Measurements from ENCODE around the gene ZNF408.

ZNF408 gene

DNA sequence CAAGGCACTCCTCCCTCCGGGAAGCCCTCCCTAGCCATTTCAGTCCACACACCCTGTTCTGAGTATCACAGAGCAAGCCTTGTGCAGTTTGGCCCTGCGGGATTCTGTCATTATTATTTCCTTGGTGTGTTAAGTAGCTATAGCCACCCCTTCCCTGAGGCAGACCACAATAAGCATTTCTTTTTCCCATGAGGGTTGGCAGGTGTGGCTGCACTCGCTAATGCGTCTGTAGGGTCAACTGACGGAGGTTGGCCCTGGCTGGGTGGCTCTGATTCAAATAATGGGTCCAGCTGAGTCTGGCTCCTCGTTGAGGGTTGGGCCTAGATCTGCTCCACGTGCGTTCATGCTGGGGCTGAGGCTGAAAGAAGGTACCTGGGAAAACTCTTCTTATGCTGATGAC is 23.3 kb downstream of the ZNF408 start:
- Histone ChIP-seq H2AFZ (ENCODE audit: low read length) (peak overlapping the region; percentile 86), H3K9me3 (replicated peaks in 1 of 2; ENCODE audit: control insufficient read depth in 2 of 2, insufficient read depth in 1 of 2, low read depth in 1 of 2, low read length in 2 of 2) (peaks cover 0 to 4% of the 10 kb centered on the region in 2 donors), H2AK5ac (ENCODE audit: low read depth, low read length) (no peak overlapping the region), H2BK5ac (ENCODE audit: low read length) (no peak overlapping the region), H2BK15ac (ENCODE audit: low read length) (no peak overlapping the region), H3K27ac (replicated peaks; ENCODE audit: low read length) (no peak overlapping the region), H3K9ac (ENCODE audit: low read depth, low read length, poor library complexity) (no peak overlapping the region), H2BK12ac (ENCODE audit: low read length) (no peak overlapping the region), H3K14ac (ENCODE audit: low read length) (no peak overlapping the region), H3K36me3 (replicated peaks in 1 of 2; ENCODE audit: control insufficient read depth in 2 of 2, insufficient read depth in 2 of 2, low read length in 2 of 2) (no peaks in the 10 kb centered on the region), H3K4me2 (ENCODE audit: insufficient read depth, low read length, poor library complexity, severe bottlenecking) (no peak overlapping the region), H3K4ac (ENCODE audit: low read length) (no peak overlapping the region), H3K23ac (ENCODE audit: low read depth, low read length, poor library complexity) (no peak overlapping the region), H2BK120ac (ENCODE audit: low read depth, low read length) (no peak overlapping the region), H3K27me3 (ENCODE audit: control insufficient read depth in 3 of 3, insufficient read depth in 3 of 3, low read depth in 1 of 3, low read length in 3 of 3) (no peaks in the 10 kb centered on the region), H4K8ac (ENCODE audit: low read depth, low read length) (no peak overlapping the region), H3K4me3 (ENCODE audit: low read length in 2 of 2) (peak overlapping the region in 1 of 2 donors; percentile 11), H3K79me1 (ENCODE audit: low read depth, low read length) (no peaks in the 10 kb centered on the region), H3K4me1 (ENCODE audit: control insufficient read depth in 2 of 2, insufficient read depth in 1 of 2, low read depth in 1 of 2, low read length in 2 of 2) (peaks cover 4 to 7% of the 10 kb centered on the region in 2 donors), H3K18ac (ENCODE audit: low read length) (no peak overlapping the region), H4K91ac (ENCODE audit: low read depth, low read length, poor library complexity) (no peak overlapping the region)
- no peak for DNase-seq (ENCODE audit: low spot score)
- no CpG with 5 or more reads among the region's 8 CpGs for WGBS, 2 donors (ENCODE audit: extremely low coverage in 2 of 2, insufficient read length in 2 of 2, insufficient replicate concordance in 1 of 2)

DNA sequence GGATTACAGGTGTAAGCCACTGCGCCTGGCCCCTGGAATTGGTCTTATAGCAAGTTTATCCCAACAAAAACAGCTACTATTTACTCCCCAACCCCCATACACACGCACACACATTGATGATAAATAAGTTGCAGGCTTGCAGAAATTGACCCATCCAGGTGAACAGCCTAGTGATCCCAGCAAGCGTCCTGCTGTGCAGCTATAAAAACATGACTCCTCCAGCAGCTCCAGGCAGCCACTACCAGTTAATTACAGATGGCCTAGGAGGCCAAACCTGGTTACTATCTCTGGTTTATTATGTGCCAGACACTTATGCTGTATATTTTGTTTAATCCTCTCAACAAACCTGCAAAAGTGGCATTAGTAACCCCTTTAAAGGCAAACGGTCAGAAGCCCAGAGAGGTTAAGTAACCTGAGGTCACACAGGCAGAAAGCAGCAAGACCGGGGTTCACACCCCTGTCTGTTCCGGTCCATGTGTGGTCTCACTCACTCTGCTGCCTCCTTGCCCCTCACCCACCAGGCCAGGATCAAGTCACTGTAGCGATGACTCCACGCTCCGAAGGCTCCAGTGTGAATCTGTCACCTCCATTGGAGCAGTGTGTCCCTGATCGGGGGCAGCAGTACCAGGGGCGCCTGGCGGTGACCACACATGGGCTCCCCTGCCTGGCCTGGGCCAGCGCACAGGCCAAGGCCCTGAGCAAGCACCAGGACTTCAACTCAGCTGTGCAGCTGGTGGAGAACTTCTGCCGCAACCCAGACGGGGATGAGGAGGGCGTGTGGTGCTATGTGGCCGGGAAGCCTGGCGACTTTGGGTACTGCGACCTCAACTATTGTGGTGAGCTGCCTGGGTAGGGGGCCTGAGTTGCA is 24.7 kb downstream of the ZNF408 start:
- Histone ChIP-seq H3K79me1 (ENCODE audit: low read depth, low read length) (no peaks in the 10 kb centered on the region), H2AFZ (ENCODE audit: low read length) (no peak overlapping the region), H3K4ac (ENCODE audit: low read length) (no peak overlapping the region), H2BK15ac (ENCODE audit: low read length) (peak overlapping the region; percentile 37), H3K4me2 (ENCODE audit: insufficient read depth, low read length, poor library complexity, severe bottlenecking) (no peak overlapping the region), H2BK12ac (ENCODE audit: low read length) (no peak overlapping the region), H3K9me3 (replicated peaks in 1 of 2; ENCODE audit: control insufficient read depth in 2 of 2, insufficient read depth in 1 of 2, low read depth in 1 of 2, low read length in 2 of 2) (peaks cover 0 to 4% of the 10 kb centered on the region in 2 donors), H3K14ac (ENCODE audit: low read length) (peak overlapping the region; percentile 38), H3K27ac (replicated peaks; ENCODE audit: low read length) (no peak overlapping the region), H3K27me3 (ENCODE audit: control insufficient read depth in 3 of 3, insufficient read depth in 3 of 3, low read depth in 1 of 3, low read length in 3 of 3) (no peaks in the 10 kb centered on the region), H2BK120ac (ENCODE audit: low read depth, low read length) (no peak overlapping the region), H3K36me3 (replicated peaks in 1 of 2; ENCODE audit: control insufficient read depth in 2 of 2, insufficient read depth in 2 of 2, low read length in 2 of 2) (no peaks in the 10 kb centered on the region), H2BK5ac (ENCODE audit: low read length) (no peak overlapping the region), H3K4me3 (ENCODE audit: low read length in 2 of 2) (no peak overlapping the region), H3K23ac (ENCODE audit: low read depth, low read length, poor library complexity) (peak overlapping the region; percentile 43), H2AK5ac (ENCODE audit: low read depth, low read length) (peak overlapping the region; percentile 56), H3K4me1 (ENCODE audit: control insufficient read depth in 2 of 2, insufficient read depth in 1 of 2, low read depth in 1 of 2, low read length in 2 of 2) (peaks cover 2 to 4% of the 10 kb centered on the region in 2 donors), H3K18ac (ENCODE audit: low read length) (peak overlapping the region; percentile 48), H3K9ac (ENCODE audit: low read depth, low read length, poor library complexity) (peak overlapping the region; percentile 55), H4K91ac (ENCODE audit: low read depth, low read length, poor library complexity) (no peak overlapping the region), H4K8ac (ENCODE audit: low read depth, low read length) (no peak overlapping the region)
- DNase-seq (ENCODE audit: low spot score) = no peak
- no CpG with 5 or more reads among the region's 19 CpGs for WGBS, 2 donors (ENCODE audit: extremely low coverage in 2 of 2, insufficient read length in 2 of 2, insufficient replicate concordance in 1 of 2)

DNA sequence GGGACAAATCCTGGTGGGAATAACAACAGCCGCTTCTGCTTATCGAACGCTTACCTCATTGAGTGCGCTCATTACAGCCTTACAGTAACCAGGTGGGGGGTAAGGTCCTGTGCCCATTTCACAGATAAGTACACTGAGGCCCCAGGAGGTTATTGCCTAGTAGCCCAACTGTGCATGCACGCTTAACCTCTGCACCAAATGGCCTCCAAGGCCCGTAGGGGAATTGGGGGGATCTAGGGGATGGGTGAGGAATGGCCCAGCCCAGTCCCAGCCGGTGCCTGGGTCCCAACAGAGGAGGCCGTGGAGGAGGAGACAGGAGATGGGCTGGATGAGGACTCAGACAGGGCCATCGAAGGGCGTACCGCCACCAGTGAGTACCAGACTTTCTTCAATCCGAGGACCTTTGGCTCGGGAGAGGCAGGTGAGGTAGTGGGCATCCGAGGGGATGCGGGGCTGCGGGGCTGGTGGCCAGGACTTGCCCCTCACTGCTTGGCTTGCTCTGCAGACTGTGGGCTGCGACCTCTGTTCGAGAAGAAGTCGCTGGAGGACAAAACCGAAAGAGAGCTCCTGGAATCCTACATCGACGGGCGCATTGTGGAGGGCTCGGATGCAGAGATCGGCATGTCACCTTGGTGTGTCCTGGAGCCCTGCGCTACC is 25.5 kb downstream of the ZNF408 start:
- no peaks in the 10 kb centered on the region for H3K27me3 ChIP-seq (ENCODE audit: control insufficient read depth in 3 of 3, insufficient read depth in 3 of 3, low read depth in 1 of 3, low read length in 3 of 3)
- H3K4me1 ChIP-seq (ENCODE audit: control insufficient read depth in 2 of 2, insufficient read depth in 1 of 2, low read depth in 1 of 2, low read length in 2 of 2) = peaks cover 2 to 4% of the 10 kb centered on the region in 2 donors
- peak overlapping the region; percentile 44 for H3K9ac ChIP-seq (ENCODE audit: low read depth, low read length, poor library complexity)
- no peak overlapping the region for H3K23ac ChIP-seq (ENCODE audit: low read depth, low read length, poor library complexity)
- no peak overlapping the region for H2BK5ac ChIP-seq (ENCODE audit: low read length)
- peak overlapping the region; percentile 26 for H2BK15ac ChIP-seq (ENCODE audit: low read length)
- no peak overlapping the region for H3K4me3 ChIP-seq (ENCODE audit: low read length in 2 of 2)
- no peak overlapping the region for H3K18ac ChIP-seq (ENCODE audit: low read length)
- H3K27ac ChIP-seq (replicated peaks; ENCODE audit: low read length) = no peak overlapping the region
- H4K91ac ChIP-seq (ENCODE audit: low read depth, low read length, poor library complexity) = no peak overlapping the region
- DNase-seq (ENCODE audit: low spot score) = no peak
- H3K36me3 ChIP-seq (replicated peaks in 1 of 2; ENCODE audit: control insufficient read depth in 2 of 2, insufficient read depth in 2 of 2, low read length in 2 of 2) = no peaks in the 10 kb centered on the region
- no peak overlapping the region for H3K14ac ChIP-seq (ENCODE audit: low read length)
- H2BK120ac ChIP-seq (ENCODE audit: low read depth, low read length) = no peak overlapping the region
- no peak overlapping the region for H3K4ac ChIP-seq (ENCODE audit: low read length)
- H3K4me2 ChIP-seq (ENCODE audit: insufficient read depth, low read length, poor library complexity, severe bottlenecking) = no peak overlapping the region
- no peak overlapping the region for H4K8ac ChIP-seq (ENCODE audit: low read depth, low read length)
- H2AK5ac ChIP-seq (ENCODE audit: low read depth, low read length) = no peak overlapping the region
- WGBS, 2 donors (ENCODE audit: extremely low coverage in 2 of 2, insufficient read length in 2 of 2, insufficient replicate concordance in 1 of 2) = no CpG with 5 or more reads among the region's 26 CpGs
- H2AFZ ChIP-seq (ENCODE audit: low read length) = no peak overlapping the region
- H3K9me3 ChIP-seq (replicated peaks in 1 of 2; ENCODE audit: control insufficient read depth in 2 of 2, insufficient read depth in 1 of 2, low read depth in 1 of 2, low read length in 2 of 2) = peaks cover 0 to 4% of the 10 kb centered on the region in 2 donors
- H3K79me1 ChIP-seq (ENCODE audit: low read depth, low read length) = no peaks in the 10 kb centered on the region
- no peak overlapping the region for H2BK12ac ChIP-seq (ENCODE audit: low read length)

DNA sequence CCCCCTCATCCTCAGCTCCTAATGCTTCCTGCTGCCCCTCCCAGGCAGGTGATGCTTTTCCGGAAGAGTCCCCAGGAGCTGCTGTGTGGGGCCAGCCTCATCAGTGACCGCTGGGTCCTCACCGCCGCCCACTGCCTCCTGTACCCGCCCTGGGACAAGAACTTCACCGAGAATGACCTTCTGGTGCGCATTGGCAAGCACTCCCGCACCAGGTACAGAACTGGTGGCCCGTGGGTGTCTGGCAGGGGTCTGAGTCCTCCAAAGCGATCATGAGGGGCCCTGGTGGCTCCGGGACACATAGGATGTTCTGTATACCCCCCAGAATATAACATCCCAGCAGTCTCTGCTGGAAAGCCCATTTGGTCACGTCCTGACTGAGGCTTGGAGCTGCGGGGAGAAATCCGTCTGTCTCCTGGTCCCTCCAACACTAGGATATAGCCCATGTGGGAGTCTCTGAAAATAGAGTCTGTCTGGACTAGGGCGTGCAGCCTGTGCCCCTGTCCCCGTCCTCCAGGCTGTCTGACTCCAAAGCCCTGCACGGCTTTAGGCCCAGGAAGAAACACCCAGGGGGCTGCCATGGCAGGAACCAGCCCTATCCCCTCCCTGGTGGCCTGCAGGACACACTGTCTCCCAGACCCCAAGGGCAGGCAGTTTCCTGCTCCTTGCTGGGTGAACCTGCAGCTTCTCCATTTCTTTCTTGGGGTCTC is 27.3 kb downstream of the ZNF408 start:
- H3K9ac ChIP-seq (ENCODE audit: low read depth, low read length, poor library complexity) = no peak overlapping the region
- no peak overlapping the region for H2BK12ac ChIP-seq (ENCODE audit: low read length)
- H2BK15ac ChIP-seq (ENCODE audit: low read length) = no peak overlapping the region
- H4K91ac ChIP-seq (ENCODE audit: low read depth, low read length, poor library complexity) = no peak overlapping the region
- no peak overlapping the region for H3K23ac ChIP-seq (ENCODE audit: low read depth, low read length, poor library complexity)
- no peak overlapping the region for H3K4me3 ChIP-seq (ENCODE audit: low read length in 2 of 2)
- no peak overlapping the region for H2AK5ac ChIP-seq (ENCODE audit: low read depth, low read length)
- H2BK5ac ChIP-seq (ENCODE audit: low read length) = peak overlapping the region; percentile 24
- DNase-seq (ENCODE audit: low spot score) = no peak
- H2AFZ ChIP-seq (ENCODE audit: low read length) = peak overlapping the region; percentile 38
- H3K18ac ChIP-seq (ENCODE audit: low read length) = no peak overlapping the region
- H3K4me2 ChIP-seq (ENCODE audit: insufficient read depth, low read length, poor library complexity, severe bottlenecking) = no peak overlapping the region
- no peaks in the 10 kb centered on the region for H3K36me3 ChIP-seq (replicated peaks in 1 of 2; ENCODE audit: control insufficient read depth in 2 of 2, insufficient read depth in 2 of 2, low read length in 2 of 2)
- peak overlapping the region; percentile 21 for H3K14ac ChIP-seq (ENCODE audit: low read length)
- no peak overlapping the region for H4K8ac ChIP-seq (ENCODE audit: low read depth, low read length)
- no peak overlapping the region for H2BK120ac ChIP-seq (ENCODE audit: low read depth, low read length)
- no peaks in the 10 kb centered on the region for H3K79me1 ChIP-seq (ENCODE audit: low read depth, low read length)
- peaks cover 2 to 4% of the 10 kb centered on the region in 2 donors for H3K4me1 ChIP-seq (ENCODE audit: control insufficient read depth in 2 of 2, insufficient read depth in 1 of 2, low read depth in 1 of 2, low read length in 2 of 2)
- no CpG with 5 or more reads among the region's 17 CpGs for WGBS, 2 donors (ENCODE audit: extremely low coverage in 2 of 2, insufficient read length in 2 of 2, insufficient replicate concordance in 1 of 2)
- H3K9me3 ChIP-seq (replicated peaks in 1 of 2; ENCODE audit: control insufficient read depth in 2 of 2, insufficient read depth in 1 of 2, low read depth in 1 of 2, low read length in 2 of 2) = no peaks in the 10 kb centered on the region
- H3K4ac ChIP-seq (ENCODE audit: low read length) = no peak overlapping the region
- no peaks in the 10 kb centered on the region for H3K27me3 ChIP-seq (ENCODE audit: control insufficient read depth in 3 of 3, insufficient read depth in 3 of 3, low read depth in 1 of 3, low read length in 3 of 3)
- H3K27ac ChIP-seq (replicated peaks; ENCODE audit: low read length) = no peak overlapping the region
